Cerebellar nuclear complex (tissue), 1 donor: ENCODE data around the gene CCDC141.
"Not testable (repeated sequence)": the region's sequence is repeated elsewhere in the genome, so short reads cannot be mapped to it uniquely, and the experiment has no call there.

Experiments
- DNase-seq, 2 experiments: peaks; one replicate each; lab custom pipeline; 2025; lab: John Stamatoyannopoulos, UW

Gene CCDC141

DNA sequence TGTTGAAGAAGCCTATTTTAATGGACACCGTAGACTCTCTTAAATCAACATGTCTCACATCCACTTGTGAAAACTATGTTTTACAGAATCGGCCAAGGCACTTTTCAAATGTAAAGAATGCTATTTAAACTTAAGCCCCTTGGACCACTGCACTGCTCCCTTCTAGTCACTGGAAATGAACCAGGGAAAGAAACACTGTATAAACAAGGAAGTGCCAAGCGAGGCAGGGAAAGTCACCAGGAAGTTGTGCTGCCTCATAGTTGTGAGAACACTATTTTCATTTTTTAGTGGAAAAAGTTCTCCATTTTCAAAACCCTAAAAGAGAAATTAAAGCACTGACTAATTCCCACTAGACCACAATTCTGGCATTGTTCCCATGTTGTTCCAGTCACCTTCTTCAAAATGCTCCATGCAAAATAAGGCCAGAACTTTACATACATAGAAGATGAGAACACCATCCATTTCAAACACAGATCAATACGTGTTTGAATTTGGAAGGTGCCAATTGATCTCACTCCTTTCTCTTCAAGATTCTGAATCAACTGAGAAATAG lies 13.5 kb downstream of the CCDC141 start:
- no peak for DNase-seq

- DNase-seq: no peak
Observed at GRCh38 chr2:179031731-179032408, 18.1 kb downstream of the CCDC141 start.

GRCh38 chr2:179024445-179024844 lies 25.5 kb downstream of the CCDC141 start:
- DNase-seq: no peak

- no peak for DNase-seq
Observed at GRCh38 chr2:179022685-179023084, 27.3 kb downstream of the CCDC141 start.

DNA sequence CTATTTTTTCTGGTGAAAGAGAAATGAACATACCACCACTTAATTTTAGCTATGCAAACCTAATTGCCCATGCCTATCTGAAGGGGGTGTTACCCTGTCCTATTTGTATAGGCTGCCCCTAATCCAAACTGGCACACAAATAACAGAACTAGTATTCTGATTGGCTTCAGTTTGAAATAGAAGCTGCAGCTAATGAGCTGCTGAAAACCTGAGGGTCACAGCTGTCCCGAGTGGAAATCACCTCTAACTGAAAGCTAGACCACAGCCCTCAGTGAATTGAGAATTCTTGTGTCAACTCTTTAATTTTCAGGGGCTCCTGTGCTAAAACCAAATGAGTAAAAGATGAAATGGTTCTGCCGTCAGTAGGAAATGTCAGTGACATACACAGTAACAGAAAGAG lies 28.7 kb downstream of the CCDC141 start:
- no peak for DNase-seq

GRCh38 chr2:179020156-179020750 lies 29.7 kb downstream of the CCDC141 start:
- no peak for DNase-seq

- no peak for DNase-seq
Observed at GRCh38 chr2:179019260-179019659, 30.7 kb downstream of the CCDC141 start.

DNA sequence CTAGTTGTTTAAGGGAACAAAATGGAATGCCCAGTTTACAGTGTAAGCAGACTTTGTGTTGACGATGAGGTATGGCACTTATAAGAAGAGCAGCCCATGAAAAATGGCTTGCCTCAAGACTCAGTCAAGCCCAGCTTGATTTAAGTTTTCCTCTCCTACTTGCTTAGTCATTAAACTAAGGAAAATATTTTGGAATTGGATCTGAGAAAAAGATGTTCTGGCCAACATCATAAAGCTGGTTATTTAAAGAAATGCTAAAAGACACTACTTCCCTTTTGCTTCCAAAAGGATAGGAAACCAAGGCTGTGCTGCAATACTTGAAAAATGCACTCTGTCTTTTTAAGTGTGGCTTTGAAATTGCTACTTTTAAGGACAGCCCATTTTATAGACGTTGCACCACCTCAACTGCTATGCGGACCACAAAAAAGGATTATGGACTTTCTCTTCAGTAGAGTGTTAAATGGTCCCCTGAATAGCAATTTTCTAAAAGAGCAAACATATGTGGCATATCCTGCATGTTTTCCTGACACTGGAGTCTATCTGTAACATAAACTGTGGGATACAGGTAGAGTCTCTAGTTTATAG lies 32.1 kb downstream of the CCDC141 start:
- DNase-seq: no peak

DNA sequence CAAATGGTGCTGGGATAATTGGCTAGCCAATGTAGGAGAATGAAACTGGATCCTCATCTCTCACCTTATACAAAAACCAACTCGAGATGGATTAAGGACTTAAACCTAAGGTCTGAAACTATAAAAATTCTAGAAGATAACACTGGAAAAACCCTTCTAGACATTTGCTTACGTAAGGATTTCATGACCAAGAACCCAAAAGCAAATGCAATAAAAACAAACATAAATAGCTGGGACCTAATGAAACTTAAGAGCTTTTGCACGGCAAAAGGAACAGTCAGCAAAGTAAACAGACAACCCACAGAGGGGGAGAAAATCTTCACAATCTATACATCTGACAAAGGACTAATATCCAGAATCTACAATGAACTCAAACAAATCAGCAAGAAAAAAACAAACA lies 35.7 kb downstream of the CCDC141 start:
- DNase-seq: not testable (repeated sequence)

GRCh38 chr2:179005976-179006375 lies 44.0 kb downstream of the CCDC141 start:
- no peak for DNase-seq

DNA sequence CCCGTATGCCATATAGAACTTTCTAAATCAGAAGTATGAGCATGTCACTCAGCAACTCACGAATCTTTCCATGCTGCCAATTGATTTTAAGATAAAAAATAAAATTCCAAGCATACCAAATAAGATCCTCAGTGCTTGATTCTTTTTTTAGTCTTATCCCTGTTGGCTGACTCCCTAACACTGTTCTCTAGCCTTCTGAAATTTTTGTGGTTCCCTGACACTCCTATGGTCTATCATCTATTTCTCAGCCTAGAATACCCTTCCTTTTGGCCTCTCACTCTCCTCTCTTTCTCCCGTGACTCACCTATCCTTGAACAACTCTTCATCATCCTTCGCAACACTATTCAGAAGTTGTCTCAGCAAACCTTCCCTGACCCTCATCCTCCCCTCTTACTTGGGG lies 50.5 kb downstream of the CCDC141 start:
- no peak for DNase-seq

GRCh38 chr2:178998539-178998938 lies 51.4 kb downstream of the CCDC141 start:
- DNase-seq: no peak

GRCh38 chr2:178997477-178997876 lies 52.5 kb downstream of the CCDC141 start:
- DNase-seq: no peak

DNA sequence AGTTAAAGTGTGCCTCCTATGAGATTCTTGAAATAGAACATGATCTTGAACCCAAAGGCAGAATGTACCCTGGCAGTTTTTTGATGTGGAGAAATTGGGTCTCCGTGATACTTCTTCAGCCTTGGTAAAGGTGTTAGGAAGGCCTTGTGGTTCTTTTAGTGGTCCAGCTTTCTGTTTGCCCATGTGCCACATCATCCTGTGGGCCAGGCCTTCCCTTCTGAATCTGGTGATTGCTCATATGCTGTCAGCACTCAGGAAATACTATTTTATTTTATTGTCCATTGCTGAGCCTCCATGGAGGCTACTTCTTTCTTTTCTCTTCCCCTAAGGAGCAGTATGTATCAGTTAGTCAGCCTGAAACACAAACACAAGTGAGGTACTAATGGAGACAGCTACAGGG lies 52.9 kb downstream of the CCDC141 start:
- no peak for DNase-seq

DNA sequence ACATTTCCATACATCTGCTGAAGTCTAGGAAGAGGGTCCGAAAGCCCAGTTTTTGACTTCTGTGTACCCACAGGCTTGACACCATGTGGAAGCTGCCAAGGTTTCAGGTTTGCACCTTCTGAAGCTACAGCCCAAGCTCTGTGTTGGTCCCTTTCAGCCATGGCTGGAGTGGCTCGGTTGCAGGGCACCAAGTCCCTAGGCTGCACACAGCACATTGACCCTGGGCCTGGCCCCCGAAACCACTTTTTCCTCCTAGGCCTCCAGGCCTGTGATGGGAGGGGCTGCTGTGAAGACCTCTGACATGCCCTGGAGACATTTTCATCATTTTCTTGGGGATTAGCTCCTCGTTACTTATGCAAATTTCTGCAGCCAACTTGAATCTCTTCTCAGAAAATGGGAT lies 55.7 kb downstream of the CCDC141 start:
- DNase-seq: no peak

- DNase-seq: no peak
Observed at GRCh38 chr2:178993788-178994187, 56.1 kb downstream of the CCDC141 start.

DNA sequence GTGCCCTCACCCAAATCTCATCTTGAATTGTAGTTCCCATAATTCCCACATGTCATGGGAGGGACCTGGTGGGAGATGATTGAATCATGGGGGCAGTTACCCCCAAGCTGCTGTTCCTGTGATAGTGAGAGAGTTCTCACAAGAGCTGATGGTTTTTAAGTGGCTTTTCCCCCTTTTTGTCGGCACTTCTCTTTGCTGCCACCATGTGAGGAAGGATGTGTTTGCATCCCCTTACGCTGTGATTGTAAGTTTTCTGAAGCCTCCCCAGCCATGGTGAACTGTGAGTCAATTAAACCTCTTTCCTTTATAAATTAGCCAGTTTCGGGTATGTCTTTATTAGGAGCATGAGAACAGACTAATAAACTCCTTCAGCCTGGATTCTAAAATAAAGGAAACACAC lies 57.2 kb downstream of the CCDC141 start:
- DNase-seq: not testable (repeated sequence)

GRCh38 chr2:178990533-178991241 lies 59.2 kb downstream of the CCDC141 start:
- no peak for DNase-seq

- not testable (repeated sequence) for DNase-seq
Observed at GRCh38 chr2:178989424-178989823, 60.5 kb downstream of the CCDC141 start.

DNA sequence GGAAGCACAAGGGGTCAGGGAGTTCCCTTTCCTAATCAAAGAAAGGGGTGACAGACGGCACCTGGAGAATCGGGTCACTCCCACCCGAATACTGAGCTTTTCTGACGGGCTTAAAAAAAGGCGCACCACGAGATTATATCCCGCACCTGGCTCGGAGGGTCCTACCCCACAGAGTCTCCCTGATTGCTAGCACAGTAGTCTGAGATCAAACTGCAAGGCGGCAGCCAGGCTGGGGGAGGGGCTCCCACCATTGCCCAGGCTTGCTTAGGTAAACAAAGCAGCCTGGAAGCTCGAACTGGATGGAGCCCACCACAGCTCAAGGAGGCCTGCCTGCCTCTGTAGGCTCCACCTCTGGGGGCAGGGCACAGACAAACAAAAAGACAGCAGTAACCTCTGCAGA lies 67.3 kb downstream of the CCDC141 start:
- not testable (repeated sequence) for DNase-seq

- DNase-seq: no peak
Observed at GRCh38 chr2:178980815-178981214, 69.1 kb downstream of the CCDC141 start.

GRCh38 chr2:178978667-178979066 lies 71.3 kb downstream of the CCDC141 start:
- no peak for DNase-seq

GRCh38 chr2:178976351-178976750 lies 73.6 kb downstream of the CCDC141 start:
- no peak for DNase-seq
